ENCODE data around the gene RMRP.
"Not testable (repeated sequence)": the region's sequence is repeated elsewhere in the genome, so short reads cannot be mapped to it uniquely, and the experiment has no call there.

Gene RMRP

GRCh38 chr9:35664531-35665470 is 7.0 kb upstream of the RMRP start, which contains the start of gene ARHGEF39:
TSS of gene ARHGEF39 (minus strand) at chr9:35665195. CDS start at chr9:35665169, 26 bp downstream.
- peak; percentile 88 for DNase-seq

- DNase-seq, result no peak
Measured at GRCh38 chr9:35662437-35662836, 4.6 kb upstream of the RMRP start.

GRCh38 chr9:35661756-35662350 is 4.0 kb upstream of the RMRP start:
- no peak for DNase-seq

- DNase-seq, result peak; percentile 9
Measured at GRCh38 chr9:35660966-35661415, 3.2 kb upstream of the RMRP start.

- no peak for DNase-seq
Measured at GRCh38 chr9:35659340-35659739, 1.5 kb upstream of the RMRP start.

GRCh38 chr9:35658968-35659220 is 1.1 kb upstream of the RMRP start:
- peak; percentile 18 for DNase-seq

- DNase-seq, result peak; percentile 81
Measured at GRCh38 chr9:35658137-35658967, 533 bp upstream of the RMRP start, which contains the start of gene CCDC107. TSS of gene CCDC107 (plus strand) at chr9:35658292. CDS start at chr9:35658380, 88 bp downstream.

GRCh38 chr9:35656831-35657545 is 831 bp downstream of the RMRP start:
- peak; percentile 75 for DNase-seq

GRCh38 chr9:35656348-35656747 is 1.5 kb downstream of the RMRP start:
- no peak for DNase-seq

- DNase-seq, result no peak
Measured at GRCh38 chr9:35653611-35654010, 4.2 kb downstream of the RMRP start.

- DNase-seq, result no peak
Measured at GRCh38 chr9:35652829-35653209, 5.0 kb downstream of the RMRP start.

- DNase-seq, result no peak
Measured at GRCh38 chr9:35651956-35652828, 5.6 kb downstream of the RMRP start.

GRCh38 chr9:35650341-35651158 is 7.3 kb downstream of the RMRP start, which contains the start of gene SIT1:
TSS of gene SIT1 (minus strand) at chr9:35650931. CDS start at chr9:35650853, 78 bp downstream.
- no peak for DNase-seq

GRCh38 chr9:35649431-35650340 is 8.1 kb downstream of the RMRP start:
- no peak for DNase-seq

- DNase-seq, result peak; percentile 92
Measured at GRCh38 chr9:35646533-35647265, 11.1 kb downstream of the RMRP start.

GRCh38 chr9:35646153-35646532 is 11.7 kb downstream of the RMRP start:
- DNase-seq, result no peak

- not testable (repeated sequence) for DNase-seq
Measured at GRCh38 chr9:35645736-35646135, 12.1 kb downstream of the RMRP start.

- DNase-seq, result no peak
Measured at GRCh38 chr9:35643046-35643445, 14.8 kb downstream of the RMRP start.

- not testable (repeated sequence) for DNase-seq
Measured at GRCh38 chr9:35641478-35641877, 16.3 kb downstream of the RMRP start.
